G401.6 (cell line): Measurements from ENCODE around the gene DSTN.

Experiments
- FAIRE-seq: peaks from 2 replicates; lab custom pipeline; 2012; peaks lifted over from hg19 to GRCh38; lab: Jason Lieb, UNC

Gene DSTN

GRCh38 chr20:17638835-17639407 is 69.0 kb downstream of the DSTN start:
- no peak for FAIRE-seq

GRCh38 chr20:17640146-17640874 is 70.4 kb downstream of the DSTN start:
- no peak for FAIRE-seq

- FAIRE-seq: no peak
These were observed 71.1 kb downstream of the DSTN start for GRCh38 chr20:17640875-17641378.

DNA sequence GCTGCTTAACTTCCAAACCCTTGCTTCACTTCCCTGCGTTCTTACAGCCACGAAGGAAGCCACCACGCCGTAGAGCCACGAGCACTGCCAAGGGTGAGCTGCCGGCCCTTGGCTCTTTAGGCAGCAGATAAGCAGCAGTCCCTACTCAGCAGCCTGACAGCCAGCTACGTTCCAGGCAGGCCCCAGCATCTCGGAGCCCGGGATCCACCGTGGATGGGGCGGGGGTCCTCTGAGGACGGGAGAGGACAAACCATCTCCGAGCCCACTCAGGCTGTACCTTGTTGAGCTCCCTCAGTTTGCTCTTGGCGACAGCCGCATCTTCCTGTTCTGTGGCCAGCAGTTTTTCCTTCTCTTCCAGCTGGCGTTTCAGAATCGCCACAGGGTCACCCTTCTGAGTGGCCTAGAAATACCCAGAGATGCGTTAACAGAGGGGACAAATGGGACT is 71.7 kb downstream of the DSTN start:
- FAIRE-seq: no peak

DNA sequence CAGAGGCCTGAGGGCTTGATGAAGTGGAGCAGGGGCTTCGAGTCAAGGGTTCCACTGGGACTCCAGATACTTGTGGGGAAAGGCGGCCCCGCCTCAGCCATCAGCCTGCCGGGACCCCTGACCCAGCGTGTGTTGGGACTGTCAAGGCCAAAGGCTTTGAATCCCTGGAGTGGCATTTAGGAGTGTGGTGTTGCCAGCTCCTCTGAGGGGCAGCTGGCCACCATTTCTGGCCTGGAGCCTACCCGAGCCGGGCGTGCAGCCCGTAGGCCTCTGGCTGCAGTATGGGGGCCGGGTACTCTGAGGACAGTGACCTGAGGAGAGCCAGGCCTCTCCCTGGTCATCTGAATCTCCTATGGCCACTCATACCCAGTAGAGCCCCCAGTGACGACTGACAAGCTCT is 72.1 kb downstream of the DSTN start:
- no peak for FAIRE-seq

DNA sequence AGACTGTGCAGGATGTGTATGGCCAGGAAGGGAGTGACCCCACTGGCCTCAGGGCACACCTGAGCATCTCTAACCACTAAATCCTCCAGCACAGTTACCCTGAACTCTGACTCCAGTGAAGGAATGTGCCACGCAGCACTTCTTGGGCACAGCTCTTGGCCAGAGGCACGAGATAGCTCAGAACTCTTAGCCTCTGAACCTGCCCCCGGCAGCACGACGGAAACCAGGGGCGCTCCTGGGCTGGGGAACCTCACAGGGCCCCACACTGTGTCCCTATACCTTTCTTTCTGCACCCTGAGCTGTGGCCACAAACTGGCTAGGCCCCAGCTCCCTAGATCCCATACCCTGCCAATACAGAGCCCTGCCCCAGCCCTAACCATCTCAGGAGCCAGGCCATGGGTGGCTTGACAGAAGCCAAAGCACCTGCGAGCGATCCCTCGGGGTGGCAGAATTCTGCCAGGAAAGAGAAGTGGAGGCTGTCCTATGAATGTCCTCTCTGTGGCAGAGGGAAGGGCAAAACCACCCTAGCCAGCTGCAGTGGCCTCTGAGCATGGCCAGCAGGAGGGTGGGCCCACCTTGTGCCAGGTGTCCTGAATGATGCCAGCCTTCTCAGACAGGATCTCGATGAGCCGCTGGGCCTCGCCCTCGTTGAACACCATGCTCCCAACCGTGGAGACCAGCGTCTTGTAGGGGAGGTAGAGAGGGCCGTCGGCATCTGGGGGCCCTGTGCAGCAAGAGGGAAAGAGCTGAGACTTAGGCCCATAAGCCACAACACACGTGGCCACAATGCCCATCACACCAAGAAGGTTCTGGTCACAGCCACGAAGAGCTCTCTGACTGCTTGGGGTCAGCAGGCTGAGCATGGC is 72.8 kb downstream of the DSTN start:
- no peak for FAIRE-seq

DNA sequence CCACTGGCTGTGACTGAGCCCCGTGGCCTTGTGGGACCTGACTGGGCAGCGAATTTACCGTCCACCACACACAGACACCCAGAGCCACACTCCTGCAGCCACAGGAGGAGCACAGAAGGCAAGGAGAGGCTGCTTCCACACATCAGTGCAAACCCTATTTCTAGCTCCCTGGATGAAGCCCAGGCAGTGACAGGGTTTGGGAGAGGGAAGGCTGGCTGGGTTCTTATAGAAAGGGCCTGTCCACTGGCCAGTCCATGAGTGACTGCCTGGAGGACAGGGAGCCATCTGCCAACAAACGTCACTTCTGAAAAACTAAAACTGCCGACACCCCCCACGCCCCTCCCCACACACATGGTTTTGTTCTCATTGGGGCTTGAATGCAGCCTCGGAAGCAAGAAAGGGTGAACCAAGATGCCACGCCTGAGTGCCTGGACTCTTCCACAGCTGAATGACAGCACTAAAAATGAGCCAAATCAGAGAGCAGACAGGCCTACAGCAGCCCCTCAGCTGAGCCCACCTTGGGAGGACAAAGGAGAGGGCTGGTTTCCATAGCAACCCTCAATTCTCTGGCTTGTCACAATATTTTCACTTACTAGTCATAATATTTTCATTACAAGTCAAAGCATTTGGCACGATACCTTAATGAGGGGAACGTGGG is 73.8 kb downstream of the DSTN start:
- no peak for FAIRE-seq

GRCh38 chr20:17644451-17644850 is 74.6 kb downstream of the DSTN start:
- FAIRE-seq: no peak

DNA sequence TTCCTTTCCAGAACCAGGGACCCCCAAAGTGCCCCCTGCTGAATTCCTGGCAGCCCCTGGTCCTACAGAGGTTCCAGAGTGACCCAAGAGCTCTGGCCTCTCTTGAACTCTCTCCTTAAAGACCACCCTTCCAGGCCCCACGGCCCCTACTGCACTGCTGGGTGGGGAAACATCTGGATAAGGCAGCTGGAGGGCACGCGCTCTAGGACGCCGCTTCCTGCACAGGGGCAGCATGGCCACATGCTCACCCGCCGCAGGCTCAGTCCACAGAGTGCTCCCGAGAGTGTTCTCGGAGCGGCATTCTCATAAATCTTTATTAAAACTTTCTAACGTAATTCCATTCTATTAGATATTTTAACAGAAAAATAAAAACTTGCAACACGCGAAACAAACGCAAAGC is 75.1 kb downstream of the DSTN start:
- no peak for FAIRE-seq

GRCh38 chr20:17645546-17646208 is 75.8 kb downstream of the DSTN start:
- FAIRE-seq: no peak

GRCh38 chr20:17646209-17646960 is 76.5 kb downstream of the DSTN start:
- no peak for FAIRE-seq

- no peak for FAIRE-seq
These were observed 77.1 kb downstream of the DSTN start for GRCh38 chr20:17646961-17647301.

GRCh38 chr20:17647391-17648314 is 77.8 kb downstream of the DSTN start:
- FAIRE-seq: no peak

GRCh38 chr20:17648315-17648646 is 78.4 kb downstream of the DSTN start:
- no peak for FAIRE-seq

DNA sequence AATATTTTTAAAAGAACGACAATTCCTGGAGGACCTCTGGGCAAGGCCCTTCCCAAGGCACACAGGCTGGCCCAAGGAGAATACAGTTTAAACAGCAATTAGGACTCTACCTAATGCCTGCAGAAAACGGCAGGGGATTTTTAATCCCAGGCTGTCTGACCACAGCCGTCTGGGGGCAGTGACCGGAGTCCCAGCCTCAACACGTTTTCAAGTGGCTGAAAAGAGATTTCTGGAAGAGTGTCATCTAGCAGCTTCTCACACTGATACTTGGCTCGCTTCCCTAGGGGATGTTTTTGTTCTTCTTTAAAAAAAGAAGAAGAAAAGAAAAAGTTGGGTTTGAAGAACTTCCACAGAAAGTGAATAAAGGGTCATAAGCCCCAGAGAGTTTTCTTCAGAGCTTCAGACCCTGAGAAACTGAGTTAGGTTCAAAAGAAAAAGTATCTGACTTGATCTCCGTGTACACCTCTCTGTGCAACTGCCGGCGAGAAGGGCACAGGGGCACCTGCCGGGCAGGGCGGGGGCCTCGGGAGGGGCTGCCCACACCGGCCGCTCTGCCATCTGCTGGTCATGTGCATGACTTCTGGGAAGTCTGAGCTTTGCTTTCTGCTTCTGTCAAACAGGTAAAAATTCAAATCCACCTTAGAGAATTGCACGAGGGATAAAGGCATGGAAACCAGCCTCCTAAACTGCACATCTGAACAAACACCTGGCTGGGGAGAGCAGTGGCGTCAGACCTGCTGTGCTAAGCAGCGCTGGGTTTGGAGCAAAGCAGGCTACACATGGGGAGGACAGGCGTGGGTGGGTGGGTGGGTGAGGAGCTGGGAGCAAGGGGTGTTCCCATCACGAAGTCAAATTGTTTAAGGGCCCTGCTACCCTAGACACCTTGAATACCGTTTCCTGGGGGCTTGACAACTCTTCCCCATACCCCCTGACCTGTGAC is 79.2 kb downstream of the DSTN start:
- FAIRE-seq: no peak

DNA sequence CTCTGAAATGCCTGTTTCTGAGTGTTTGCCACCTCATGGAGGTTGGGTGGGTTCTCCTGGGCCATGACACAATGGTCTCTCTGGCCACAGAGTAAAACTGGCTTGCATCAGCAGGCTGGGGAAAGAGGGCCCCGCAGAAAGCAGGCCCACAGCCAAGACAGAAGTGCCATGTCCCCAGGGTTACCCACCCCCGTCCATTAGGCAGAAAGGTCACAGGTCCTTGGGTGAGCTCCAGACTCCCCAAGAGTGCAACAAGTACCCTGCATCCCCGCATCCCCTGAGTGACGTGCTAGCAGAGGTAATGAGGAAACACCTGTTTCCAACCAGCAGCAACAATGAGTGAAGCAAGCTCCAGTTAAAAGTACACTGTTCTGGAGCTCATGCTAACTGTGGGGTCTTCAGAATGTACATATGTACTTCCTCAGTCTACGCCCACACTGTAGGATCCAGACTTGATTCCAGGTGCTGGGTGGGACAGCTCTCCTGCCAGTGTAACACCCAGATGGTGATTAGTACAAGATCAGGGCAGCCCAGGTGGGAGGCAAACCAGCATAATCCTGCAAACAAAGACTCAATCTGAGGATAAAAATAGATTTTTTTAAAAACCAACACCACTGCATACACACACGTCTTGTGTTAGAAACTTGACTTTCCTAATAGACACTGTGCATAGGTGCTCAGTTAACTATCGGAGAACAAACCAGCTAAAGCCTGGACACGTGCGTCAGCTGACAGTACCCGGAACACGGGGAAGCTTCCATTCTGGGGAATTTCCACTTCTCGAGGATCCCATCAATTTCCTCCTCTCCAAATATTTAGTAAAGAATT is 80.6 kb downstream of the DSTN start:
- FAIRE-seq: no peak

- FAIRE-seq: no peak
These were observed 81.4 kb downstream of the DSTN start for GRCh38 chr20:17651129-17651759.
